HG03558 (cell line): ENCODE results near the gene NPC1L1.

ENCODE experiments used
- ATAC-seq: cut with Tn5 transposase; IDR thresholded peaks from one replicate; pipeline ENCODE4 v1.9.1; 2021; ENCODE audit warnings: moderate number of reproducible peaks; ENCODE audit not compliant: unreplicated experiment; ENCODE audit errors: extremely low read depth

Gene NPC1L1

GRCh38 chr7:44482502-44483485 lies 58.3 kb downstream of the NPC1L1 start:
- no peak for ATAC-seq

GRCh38 chr7:44477938-44478337 lies 63.2 kb downstream of the NPC1L1 start:
- no peak for ATAC-seq

GRCh38 chr7:44477063-44477830 lies 63.9 kb downstream of the NPC1L1 start:
- ATAC-seq: no peak

GRCh38 chr7:44476313-44476712 lies 64.8 kb downstream of the NPC1L1 start:
- no peak for ATAC-seq

- ATAC-seq: no peak
Observed at GRCh38 chr7:44473295-44473694, 67.8 kb downstream of the NPC1L1 start.

- no peak for ATAC-seq
Observed at GRCh38 chr7:44472843-44473242, 68.3 kb downstream of the NPC1L1 start.

GRCh38 chr7:44471850-44472249 lies 69.3 kb downstream of the NPC1L1 start:
- no peak for ATAC-seq

GRCh38 chr7:44471436-44471835 lies 69.7 kb downstream of the NPC1L1 start:
- no peak for ATAC-seq

GRCh38 chr7:44470628-44471245 lies 70.4 kb downstream of the NPC1L1 start:
- no peak for ATAC-seq

- no peak for ATAC-seq
Observed at GRCh38 chr7:44470135-44470479, 71.0 kb downstream of the NPC1L1 start.

GRCh38 chr7:44469461-44470134 lies 71.5 kb downstream of the NPC1L1 start:
- no peak for ATAC-seq

GRCh38 chr7:44467217-44467548 lies 73.9 kb downstream of the NPC1L1 start:
- ATAC-seq: no peak

- no peak for ATAC-seq
Observed at GRCh38 chr7:44466300-44467216, 74.6 kb downstream of the NPC1L1 start.

- no peak for ATAC-seq
Observed at GRCh38 chr7:44465490-44465889, 75.6 kb downstream of the NPC1L1 start.

- no peak for ATAC-seq
Observed at GRCh38 chr7:44463169-44463808, 77.8 kb downstream of the NPC1L1 start.
